ENCODE data around the gene PDZRN3. TPM values are rescaled to one million over a fixed set of nuclear protein-coding genes. Genes with fewer than 3 reads are reported as not detected.

Gene PDZRN3
- total RNA-seq, 1 experiment from 2014 or later = 0.17 TPM

- TF ChIP-seq EGR1 (IDR thresholded peaks at IDR 0.05; ENCODE audit: low read depth) (no peak), ZBTB33 (IDR thresholded peaks at IDR 0.05; ENCODE audit: extremely low read depth, insufficient replicate concordance, low read length) (no peak), ELF1 (IDR thresholded peaks at IDR 0.05; ENCODE audit: borderline replicate concordance, low read depth) (no peak), ZNF274 (IDR thresholded peaks at IDR 0.05; ENCODE audit: low read depth, low read length) (no peak), ZFX (IDR thresholded peaks at IDR 0.05) (no peak)
Measured at GRCh38 chr3:73401059-73401458, 223.7 kb downstream of the PDZRN3 start (continued).

GRCh38 chr3:73399666-73400253, 225.0 kb downstream of the PDZRN3 start:
- CTCF ChIA-PET = no interaction called here
- Histone ChIP-seq H3K9me3 (ENCODE audit: control insufficient read depth in 1 of 2, insufficient read depth in 1 of 2, low read depth in 1 of 2, low read length in 2 of 2) (no peaks in the 10 kb centered on the region), H3K4me1 (ENCODE audit: control insufficient read depth in 1 of 2, insufficient read depth in 2 of 2, low read length in 2 of 2) (no peaks in the 10 kb centered on the region), H3K4me2 (ENCODE audit: low read length) (no peak overlapping the region), H4K20me1 (ENCODE audit: insufficient read depth) (no peaks in the 10 kb centered on the region), H2AFZ (ENCODE audit: low read depth, low read length, poor library complexity, severe bottlenecking) (no peak overlapping the region), H3K9ac (ENCODE audit: low read length) (no peak overlapping the region), H3K36me3 (ENCODE audit: control insufficient read depth in 1 of 2, insufficient read depth in 2 of 2, low read length in 2 of 2) (no peaks in the 10 kb centered on the region), H3K79me2 (ENCODE audit: insufficient read depth, low read length) (no peaks in the 10 kb centered on the region), H3K27me3 (ENCODE audit: insufficient read depth, low read length) (peaks cover 21% of the 10 kb centered on the region), H3K27ac (ENCODE audit: low read depth, low read length) (no peak overlapping the region), H3K4me3 (replicated peaks in 1 of 2; ENCODE audit: low read depth in 1 of 2, low read length in 2 of 2) (no peak overlapping the region), H3K9me2 (ENCODE audit: insufficient read depth) (no peaks in the 10 kb centered on the region)
- POLR2A ChIA-PET = no interaction called here
- intact Hi-C loops (cut with micrococcal nuclease) = no loop called here
- TF ChIP-seq TCF7L2 (IDR thresholded peaks at IDR 0.05; ENCODE audit: borderline replicate concordance, extremely low read depth, insufficient read depth, insufficient read length) (no peak), ZBTB33 (IDR thresholded peaks at IDR 0.05; ENCODE audit: extremely low read depth, insufficient replicate concordance, low read length) (no peak), POLR2A (IDR thresholded peaks at IDR 0.05; ENCODE audit: borderline replicate concordance, extremely low read depth, insufficient read depth, insufficient read length) (no peak), ELF1 (IDR thresholded peaks at IDR 0.05; ENCODE audit: borderline replicate concordance, low read depth) (no peak), ATF3 (IDR thresholded peaks at IDR 0.05) (no peak), POLR2AphosphoS5 (IDR thresholded peaks at IDR 0.05; ENCODE audit: low read depth, low read length) (no peak), EZH2 (IDR thresholded peaks at IDR 0.05) (no peak), EZH2phosphoT487 (IDR thresholded peaks at IDR 0.05; ENCODE audit: borderline replicate concordance) (no peak), FOSL1 (IDR thresholded peaks at IDR 0.05; ENCODE audit: low read depth) (no peak), SRF (IDR thresholded peaks at IDR 0.05; ENCODE audit: low read depth) (no peak), EGR1 (IDR thresholded peaks at IDR 0.05; ENCODE audit: low read depth) (no peak), YY1 (IDR thresholded peaks at IDR 0.05; ENCODE audit: extremely low read depth, insufficient replicate concordance, low read depth, low read length) (no peak), MAX (IDR thresholded peaks at IDR 0.05) (no peak)
- ATAC-seq = no peak
- RAD21 ChIA-PET (ENCODE audit: low non-redundant PET in 1 of 2, low total read pairs in 2 of 2, uncharacterized antibody in 2 of 2, unreplicated experiment in 2 of 2) = no interaction called here
- BruUV-seq (replicated peaks) = no TSS peak
- no peak for DNase-seq (ENCODE audit: low read depth, low spot score)

Measured in HCT116 (cell line).